22Rv1 (cell line): ENCODE results near the gene USP48.
"Not testable (repeated sequence)": the region's sequence is repeated elsewhere in the genome, so short reads cannot be mapped to it uniquely, and the experiment has no call there.

ENCODE experiments used
- H3K27ac ChIP-seq: fragments of 450-650 bp; 2 replicates; pipeline ENCODE4 v1.5.1; 2017
- ZFX ChIP-seq: fragments of 450-650 bp; IDR thresholded peaks from 2 replicates; pipeline ENCODE4 v1.6.1; 2017; ENCODE audit warnings: antibody characterized with exemption, borderline replicate concordance
- TF ChIP-seq, protein P1 (sequence below): fragments of 450-650 bp; IDR thresholded peaks from 2 replicates; pipeline ENCODE4 v1.5.1; 2017; ENCODE audit warnings: mild to moderate bottlenecking

The USP48 gene

DNA sequence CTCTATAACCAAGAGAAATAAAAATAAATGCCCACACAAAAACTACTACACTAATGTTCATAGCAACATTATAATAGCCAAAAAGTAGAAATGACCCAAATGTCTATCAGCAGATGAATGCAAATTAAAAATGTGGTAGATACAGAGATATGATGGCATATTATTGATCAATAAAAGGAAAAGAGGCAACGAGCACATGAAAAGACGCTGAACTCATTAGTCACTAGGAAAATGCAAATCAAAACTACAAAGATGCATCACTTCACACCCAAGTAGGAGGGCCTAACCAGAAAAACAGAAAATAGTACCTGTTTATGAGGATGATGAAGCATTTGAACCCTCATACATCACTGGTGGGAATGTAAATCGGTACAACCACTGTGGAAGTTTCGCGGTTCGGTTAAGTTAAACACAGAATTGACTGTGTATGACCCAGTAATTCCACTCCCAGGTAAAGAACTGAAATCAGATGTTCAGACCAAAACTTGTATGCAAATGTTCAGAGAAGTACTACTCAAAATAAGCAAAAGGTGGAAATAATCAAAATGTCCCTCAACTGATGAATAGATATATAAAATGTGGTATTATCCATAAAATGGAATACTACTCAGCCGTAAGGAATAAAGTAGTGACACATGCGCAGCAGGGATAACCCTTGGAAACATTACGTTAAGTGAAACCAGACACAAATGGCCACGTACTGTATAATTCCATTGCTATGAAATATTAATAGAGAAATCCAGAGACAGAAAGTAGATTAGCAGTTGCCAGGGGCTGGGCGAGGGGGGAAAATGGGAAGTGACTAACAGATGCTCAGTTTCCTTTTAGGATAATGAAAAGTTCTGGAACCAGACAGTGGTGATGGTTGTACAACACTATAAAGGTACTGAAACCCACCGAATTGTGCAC, 3.1 kb downstream of the USP48 start:
- TF ChIP-seq, protein P1, sequence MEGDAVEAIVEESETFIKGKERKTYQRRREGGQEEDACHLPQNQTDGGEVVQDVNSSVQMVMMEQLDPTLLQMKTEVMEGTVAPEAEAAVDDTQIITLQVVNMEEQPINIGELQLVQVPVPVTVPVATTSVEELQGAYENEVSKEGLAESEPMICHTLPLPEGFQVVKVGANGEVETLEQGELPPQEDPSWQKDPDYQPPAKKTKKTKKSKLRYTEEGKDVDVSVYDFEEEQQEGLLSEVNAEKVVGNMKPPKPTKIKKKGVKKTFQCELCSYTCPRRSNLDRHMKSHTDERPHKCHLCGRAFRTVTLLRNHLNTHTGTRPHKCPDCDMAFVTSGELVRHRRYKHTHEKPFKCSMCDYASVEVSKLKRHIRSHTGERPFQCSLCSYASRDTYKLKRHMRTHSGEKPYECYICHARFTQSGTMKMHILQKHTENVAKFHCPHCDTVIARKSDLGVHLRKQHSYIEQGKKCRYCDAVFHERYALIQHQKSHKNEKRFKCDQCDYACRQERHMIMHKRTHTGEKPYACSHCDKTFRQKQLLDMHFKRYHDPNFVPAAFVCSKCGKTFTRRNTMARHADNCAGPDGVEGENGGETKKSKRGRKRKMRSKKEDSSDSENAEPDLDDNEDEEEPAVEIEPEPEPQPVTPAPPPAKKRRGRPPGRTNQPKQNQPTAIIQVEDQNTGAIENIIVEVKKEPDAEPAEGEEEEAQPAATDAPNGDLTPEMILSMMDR, result no peak
- no peak overlapping the region for H3K27ac ChIP-seq

DNA sequence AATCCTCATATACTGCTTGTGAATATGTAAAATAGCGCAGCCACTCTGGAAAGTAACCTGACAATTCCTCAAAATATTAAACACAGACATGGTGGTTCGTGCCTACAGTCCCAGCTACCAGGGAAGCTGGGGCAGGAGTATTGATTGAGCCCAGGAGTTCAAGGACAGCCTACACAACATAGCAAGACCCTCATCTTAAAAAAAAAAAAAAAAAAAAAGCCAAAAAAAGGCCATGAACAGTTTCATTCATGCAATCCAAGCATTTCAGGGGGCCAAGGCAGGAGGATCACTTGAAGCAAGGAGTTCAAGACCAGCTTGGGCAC, 4.6 kb downstream of the USP48 start:
- no peak overlapping the region for H3K27ac ChIP-seq
- TF ChIP-seq ZFX, result no peak
- TF ChIP-seq, protein P1, result no peak

DNA sequence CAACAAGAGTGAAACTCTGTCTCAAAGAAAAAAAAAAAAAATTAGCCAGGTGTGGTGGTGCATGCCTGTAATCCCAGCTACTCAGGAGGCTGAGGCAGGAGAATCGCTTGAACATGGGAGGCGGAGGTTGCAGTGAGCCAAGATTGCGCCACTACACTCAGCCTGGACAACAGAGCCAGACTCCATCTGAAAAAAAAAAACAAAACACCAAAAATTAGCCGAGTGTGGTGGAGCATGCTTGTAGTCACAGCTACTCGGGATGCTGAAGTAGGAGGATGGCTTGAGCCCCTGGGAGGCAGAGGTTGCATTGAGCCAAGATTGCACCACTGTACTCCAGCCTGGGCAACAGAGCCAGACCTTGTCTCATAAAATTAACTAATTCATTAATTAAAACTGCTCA, 6.0 kb downstream of the USP48 start:
- not testable (repeated sequence) for H3K27ac ChIP-seq

DNA sequence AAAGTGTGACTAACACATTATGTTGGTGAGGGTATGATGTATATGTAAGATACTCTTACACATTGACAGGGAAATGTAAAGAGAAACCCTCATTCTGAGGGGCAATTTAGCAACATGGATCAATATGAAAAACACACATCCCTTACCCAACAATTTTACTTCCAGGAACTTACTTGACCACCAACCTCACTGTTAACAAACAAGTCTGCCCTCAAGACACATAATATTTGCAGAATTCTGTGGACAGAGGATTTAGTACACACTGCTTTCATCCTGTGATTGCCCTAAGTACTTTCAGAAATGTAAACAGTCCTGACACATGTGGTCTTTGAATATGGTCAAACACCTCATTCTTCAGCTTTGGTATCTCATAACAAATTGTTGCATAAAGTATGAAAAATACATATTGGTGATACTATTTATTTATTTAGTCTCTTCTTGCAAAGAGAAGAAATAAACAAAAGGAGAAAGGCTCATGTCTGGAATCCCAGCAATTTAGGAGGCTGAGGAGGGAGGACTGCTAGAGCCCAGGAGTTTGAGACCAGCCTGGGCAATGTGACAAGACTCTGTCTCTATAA, 6.9 kb downstream of the USP48 start:
- no peak overlapping the region for H3K27ac ChIP-seq
- TF ChIP-seq, protein P1, result no peak
- no peak for TF ChIP-seq ZFX

DNA sequence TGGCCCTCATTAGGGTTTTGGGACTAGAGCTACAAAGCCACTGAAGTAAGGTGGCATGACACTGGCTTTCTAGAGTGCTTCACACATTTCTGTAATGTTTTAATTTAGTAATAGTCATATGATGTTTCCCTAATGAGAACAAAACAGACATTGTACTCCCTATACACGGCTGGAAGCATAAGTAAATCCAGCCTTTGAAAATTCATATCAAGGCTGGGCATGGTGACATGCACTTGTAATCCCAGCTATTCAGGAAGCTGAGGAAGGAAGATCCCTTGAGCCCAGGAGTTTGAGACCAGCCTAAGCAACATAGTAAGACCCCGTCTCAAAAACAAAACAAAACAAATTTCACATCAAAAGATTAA, 7.4 kb downstream of the USP48 start:
- no peak overlapping the region for H3K27ac ChIP-seq
- TF ChIP-seq, protein P1, result no peak
- no peak for TF ChIP-seq ZFX

DNA sequence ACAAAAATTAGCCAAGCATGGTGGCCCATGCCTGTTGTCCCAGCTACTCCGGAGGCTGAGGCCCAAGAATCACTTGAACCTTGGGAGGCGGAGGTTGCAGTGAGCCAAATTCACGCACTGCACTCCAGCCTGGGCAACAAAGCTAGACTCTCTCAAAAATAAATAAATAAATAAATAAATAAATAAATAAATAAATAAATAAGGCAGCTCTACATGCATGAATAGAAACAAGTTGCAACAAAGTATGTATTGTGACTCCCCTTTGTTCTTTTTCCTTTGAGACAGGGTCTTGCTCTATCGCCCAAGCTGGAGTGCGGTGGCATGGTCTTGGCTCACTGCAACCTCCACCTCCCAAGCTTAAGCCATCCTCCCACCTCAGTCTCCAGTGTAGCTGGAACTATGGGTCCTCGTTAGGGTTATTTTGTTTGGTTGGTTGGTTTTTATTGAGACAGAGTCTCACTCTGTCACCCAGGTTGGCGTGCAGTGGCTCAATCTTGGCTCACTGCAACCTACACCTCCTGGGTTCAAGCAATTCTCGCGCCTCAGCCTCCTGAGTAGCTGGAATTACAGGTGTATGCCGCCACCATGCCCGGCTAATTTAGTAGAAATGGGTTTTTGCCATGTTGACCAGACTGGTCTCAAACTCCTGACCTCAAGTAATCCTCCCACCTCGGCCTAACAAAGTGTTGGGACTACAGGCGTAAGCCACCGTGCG, 8.0 kb downstream of the USP48 start:
- H3K27ac ChIP-seq, result no peak overlapping the region
- TF ChIP-seq ZFX, result no peak
- TF ChIP-seq, protein P1, result no peak

DNA sequence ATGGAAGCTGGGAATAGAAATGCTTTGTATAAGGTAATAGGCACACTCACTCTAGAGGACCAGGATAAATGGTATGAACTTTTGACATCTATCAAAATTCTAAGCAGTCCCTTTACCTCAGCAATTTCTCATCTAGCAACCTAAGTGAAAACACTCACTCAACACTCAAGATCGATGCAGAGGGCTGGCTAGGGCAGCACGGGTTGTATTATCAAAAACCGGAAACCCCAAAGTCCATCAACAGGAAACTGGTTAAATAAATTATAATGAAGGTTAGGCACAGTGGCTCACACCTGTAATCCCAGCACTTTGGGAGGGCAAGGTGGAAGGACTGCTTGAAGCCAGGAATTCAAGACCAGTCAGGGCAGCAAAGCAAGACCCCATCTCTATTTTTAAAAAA, 9.4 kb downstream of the USP48 start:
- no peak overlapping the region for H3K27ac ChIP-seq
- TF ChIP-seq ZFX, result no peak
- TF ChIP-seq, protein P1, result no peak

DNA sequence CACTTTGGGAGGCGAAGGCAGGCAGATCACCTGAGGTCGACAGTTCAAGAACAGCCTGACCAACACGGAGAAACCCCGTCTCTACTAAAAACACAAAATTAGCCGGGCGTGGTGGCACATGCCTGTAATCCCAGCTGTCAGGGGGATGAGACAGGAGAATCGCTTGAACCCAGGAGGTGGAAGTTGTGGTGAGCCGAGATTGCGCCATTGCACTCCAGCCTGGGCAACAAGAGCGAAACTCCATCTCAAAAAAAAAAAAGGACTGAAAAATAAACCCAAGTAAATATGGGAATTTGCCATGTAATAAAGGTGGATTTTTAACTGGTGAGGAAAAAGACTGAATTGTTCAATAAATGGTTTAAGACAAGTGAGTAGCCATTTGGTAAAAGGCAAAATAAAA, 11.3 kb downstream of the USP48 start:
- H3K27ac ChIP-seq, result not testable (repeated sequence)

DNA sequence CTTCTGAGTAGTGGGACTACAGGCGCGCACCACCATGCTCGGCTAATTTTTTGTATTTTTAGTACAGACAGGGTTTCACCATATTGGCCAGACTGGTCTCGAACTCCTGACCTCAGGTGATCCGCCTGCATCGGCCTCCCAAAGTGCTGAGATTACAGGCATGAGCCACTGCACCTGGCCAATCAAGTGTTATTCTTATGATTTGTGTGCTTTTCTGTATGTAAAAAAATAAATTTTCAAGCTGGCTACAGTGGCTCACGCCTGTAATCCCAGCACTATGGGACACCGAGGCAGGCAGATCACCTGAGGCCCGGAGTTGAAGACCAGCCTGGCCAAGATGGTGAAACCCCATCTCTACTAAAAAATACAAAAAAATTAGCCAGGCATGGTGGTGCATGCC, 12.3 kb downstream of the USP48 start:
- H3K27ac ChIP-seq, result not testable (repeated sequence)
